ENCODE results near the gene EBF4. TPM values are rescaled to one million over a fixed set of nuclear protein-coding genes. Genes with fewer than 3 reads are reported as not detected.
A peak's percentile ranks its signal among the peaks of the same experiment; 100 is the strongest.

EBF4 gene
- total RNA-seq, 1 donor from 2014 or later, result 19.2 TPM

- intact Hi-C loops (cut with DNase I), result no loop called here
- no peak for TF ChIP-seq CTCF (IDR thresholded peaks at IDR 0.05)
- no peaks in the 10 kb centered on the region for H3K9me3 ChIP-seq
- H3K36me3 ChIP-seq, result no peaks in the 10 kb centered on the region
- no peaks in the 10 kb centered on the region for H3K4me1 ChIP-seq
- no peak overlapping the region for H3K27ac ChIP-seq
- H3K27me3 ChIP-seq, result no peaks in the 10 kb centered on the region
- H3K4me3 ChIP-seq, result no peak overlapping the region
- peak in 1 of 2 donors; percentile 58 for DNase-seq (ENCODE audit: low spot score in 2 of 2)
Measured at GRCh38 chr20:2705931-2706645, 13.5 kb downstream of the EBF4 start.

GRCh38 chr20:2706688-2707352 is 14.2 kb downstream of the EBF4 start:
- Histone ChIP-seq H3K27ac (no peak overlapping the region), H3K4me3 (no peak overlapping the region), H3K4me1 (no peaks in the 10 kb centered on the region), H3K27me3 (no peaks in the 10 kb centered on the region), H3K36me3 (no peaks in the 10 kb centered on the region), H3K9me3 (no peaks in the 10 kb centered on the region)
- peak in 1 of 2 donors; percentile 49 for DNase-seq (ENCODE audit: low spot score in 2 of 2)
- no peak for TF ChIP-seq CTCF (IDR thresholded peaks at IDR 0.05)
- intact Hi-C loops (cut with DNase I), result no loop called here

- H3K27me3 ChIP-seq, result no peaks in the 10 kb centered on the region
- H3K9me3 ChIP-seq, result no peaks in the 10 kb centered on the region
- intact Hi-C loops (cut with DNase I), result no loop called here
- no peak for DNase-seq (ENCODE audit: low spot score in 2 of 2)
- no peaks in the 10 kb centered on the region for H3K4me1 ChIP-seq
- no peak for TF ChIP-seq CTCF (IDR thresholded peaks at IDR 0.05)
- H3K4me3 ChIP-seq, result no peak overlapping the region
- no peaks in the 10 kb centered on the region for H3K36me3 ChIP-seq
- no peak overlapping the region for H3K27ac ChIP-seq
Measured at GRCh38 chr20:2707353-2708072, 14.9 kb downstream of the EBF4 start.

- no peak for TF ChIP-seq CTCF (IDR thresholded peaks at IDR 0.05)
- no peak for DNase-seq (ENCODE audit: low spot score in 2 of 2)
- H3K27me3 ChIP-seq, result no peaks in the 10 kb centered on the region
- no peaks in the 10 kb centered on the region for H3K9me3 ChIP-seq
- H3K36me3 ChIP-seq, result no peaks in the 10 kb centered on the region
- H3K27ac ChIP-seq, result no peak overlapping the region
- H3K4me1 ChIP-seq, result no peaks in the 10 kb centered on the region
- intact Hi-C loops (cut with DNase I), result no loop called here
- H3K4me3 ChIP-seq, result no peak overlapping the region
Measured at GRCh38 chr20:2708073-2708415, 15.5 kb downstream of the EBF4 start.

GRCh38 chr20:2708665-2709064 is 16.1 kb downstream of the EBF4 start:
- no peaks in the 10 kb centered on the region for H3K36me3 ChIP-seq
- no peak for DNase-seq (ENCODE audit: low spot score in 2 of 2)
- H3K4me1 ChIP-seq, result no peaks in the 10 kb centered on the region
- H3K27ac ChIP-seq, result no peak overlapping the region
- no peaks in the 10 kb centered on the region for H3K27me3 ChIP-seq
- no peak for TF ChIP-seq CTCF (IDR thresholded peaks at IDR 0.05)
- intact Hi-C loops (cut with DNase I), result no loop called here
- H3K9me3 ChIP-seq, result no peaks in the 10 kb centered on the region
- H3K4me3 ChIP-seq, result no peak overlapping the region

All from ascending aorta (tissue), 2 donors.